Transverse colon (tissue), 4 donors: ENCODE measurements around the gene HNRNPD. TPM values are rescaled to one million over a fixed set of nuclear protein-coding genes. Genes with fewer than 3 reads are reported as not detected.
"Not testable (repeated sequence)": the region's sequence is repeated elsewhere in the genome, so short reads cannot be mapped to it uniquely, and the experiment has no call there.

Source experiments
- DNase-seq: peaks from one replicate; pipeline ENCODE4 v3.0.0-alpha.2; 2019
- H3K27ac ChIP-seq, 4 donors: fragments of 200-600 bp; sonication (generic); 2 replicates each; pipeline ENCODE4 v1.5.1; 2016 to 2018; ENCODE audit warnings: inconsistent platforms in 4 of 4
- H3K27me3 ChIP-seq: fragments of 200-600 bp; sonication (generic); 2 replicates; pipeline ENCODE4 v1.5.1; 2017; ENCODE audit warnings: inconsistent platforms
- H3K36me3 ChIP-seq, 4 donors: fragments of 200-600 bp; sonication (generic); 2 replicates each; pipeline ENCODE4 v1.5.1; 2017 to 2019; ENCODE audit warnings: inconsistent platforms in 4 of 4
- H3K4me1 ChIP-seq, 4 donors: fragments of 200-600 bp; sonication (generic); 2 replicates each; pipeline ENCODE4 v1.5.1; 2017 to 2020; ENCODE audit warnings: inconsistent platforms in 4 of 4
- H3K4me3 ChIP-seq, 4 donors: fragments of 200-600 bp; sonication (generic); 1 replicate in 1 of 4; 2 replicates in 3 of 4; pipeline versions ENCODE4 v1.5.1 to v1.6.1; 2017 to 2019; ENCODE audit warnings: inconsistent platforms in 4 of 4
- H3K9me3 ChIP-seq, 2 donors: fragments of 200-600 bp; sonication (generic); 2 replicates each; pipeline ENCODE4 v1.5.1; 2017 to 2019; ENCODE audit warnings: inconsistent platforms in 2 of 2
- CTCF ChIP-seq, 5 experiments: fragments of 200-600 bp in 3 of 5; fragments of 450-650 bp in 2 of 5; sonication (generic) in 3 of 5; IDR thresholded peaks; 1 replicate in 2 of 5; 2 replicates in 3 of 5; pipeline ENCODE4 v1.5.1; 2016 to 2017; ENCODE audit warnings: antibody characterized with exemption in 5 of 5, inconsistent platforms in 3 of 5, mild to moderate bottlenecking in 2 of 5, moderate library complexity in 1 of 5
- EP300 ChIP-seq: sonication (generic); formaldehyde crosslinking; IDR thresholded peaks from one replicate; pipeline ENCODE4 v1.6.1; 2017; ENCODE audit warnings: antibody characterized with exemption, low read depth
- POLR2A ChIP-seq: fragments of 450-650 bp; IDR thresholded peaks from one replicate; pipeline ENCODE4 v1.6.1; 2016; ENCODE audit warnings: antibody characterized with exemption, mild to moderate bottlenecking, moderate library complexity
- POLR2AphosphoS5 ChIP-seq, 3 donors: sonication (generic); formaldehyde crosslinking; IDR thresholded peaks; one replicate each; pipeline ENCODE4 v1.6.1; 2016; ENCODE audit warnings: antibody characterized with exemption in 3 of 3
- WGBS, 2 donors: methylation state at CpG; one replicate each; pipeline ENCODE4 v1.1.5; 2018; ENCODE audit warnings: low coverage in 1 of 2; 5-methylcytosine and 5-hydroxymethylcytosine counted together
- in situ Hi-C, 4 donors: fragments of 200-750 bp; cut with MboI; loops; one replicate each; pipeline versions ENCODE4 v1.15.0 to v1.15.1; 2017; ENCODE audit warnings: low sequenced_read_pairs in 3 of 4, low pct_ligation_motif_present in 1 of 4, low pct_unique_long_range_greater_than_20kb in 1 of 4
- intact Hi-C: fragments of 100-400 bp; cut with DNase I; formaldehyde crosslinking; loops from one replicate; pipeline ENCODE4 v1.15.1; 2023; ENCODE audit warnings: low total_unique reads
- total RNA-seq, 4 donors: library from RNA; depleted of rRNA; stranded (reverse); fragments of >200 nt; gene quantifications; one replicate each; pipeline ENCODE4 v1.1.0, GENCODE V29; 2016

Gene HNRNPD
- total RNA-seq, 4 donors from 2014 or later: 61.4 to 213 (median 130) TPM

- no peak for DNase-seq
- Histone ChIP-seq H3K4me1 (no peaks in the 10 kb centered on the region), H3K27ac (no peak overlapping the region), H3K36me3 (peaks cover 0 to 17% (median 5%) of the 10 kb centered on the region in 4 donors), H3K27me3 (no peaks in the 10 kb centered on the region), H3K4me3 (no peak overlapping the region), H3K9me3 (no peaks in the 10 kb centered on the region)
- TF ChIP-seq POLR2AphosphoS5 (IDR thresholded peaks at IDR 0.05) (no peak), CTCF (IDR thresholded peaks at IDR 0.05) (no peak), EP300 (no peak), POLR2A (no peak)
- in situ Hi-C loops (no loop called here), intact Hi-C loops (no loop called here)
- WGBS, 2 donors: 77% methylated on average over 3 of the region's 3 CpGs; no CpG with 5 or more reads in 1 of the 2 donors
Observed at GRCh38 chr4:82419451-82419850, 45.7 kb upstream of the HNRNPD start.

GRCh38 chr4:82415922-82416365, 42.2 kb upstream of the HNRNPD start:
- Histone ChIP-seq H3K36me3 (no peaks in the 10 kb centered on the region), H3K4me3 (no peak overlapping the region), H3K27me3 (no peaks in the 10 kb centered on the region), H3K4me1 (no peaks in the 10 kb centered on the region), H3K27ac (no peak overlapping the region), H3K9me3 (no peaks in the 10 kb centered on the region)
- no peak for TF ChIP-seq POLR2A
- TF ChIP-seq POLR2AphosphoS5 (IDR thresholded peaks at IDR 0.05): no peak
- TF ChIP-seq EP300: no peak
- TF ChIP-seq CTCF (IDR thresholded peaks at IDR 0.05): no peak
- 81 to 90% methylated on average over 6 to 12 of the region's 12 CpGs for WGBS, 2 donors
- in situ Hi-C loops: no loop called here
- intact Hi-C loops: no loop called here
- no peak for DNase-seq

GRCh38 chr4:82415061-82415460, 41.3 kb upstream of the HNRNPD start:
- WGBS, 2 donors: 91 to 95% methylated on average over 7 to 11 of the region's 11 CpGs
- H3K4me1 ChIP-seq, H3K36me3 ChIP-seq, intact Hi-C loops, H3K4me3 ChIP-seq, H3K27me3 ChIP-seq, DNase-seq, H3K9me3 ChIP-seq, H3K27ac ChIP-seq, in situ Hi-C loops: not testable (repeated sequence)

GRCh38 chr4:82403725-82404124, 29.9 kb upstream of the HNRNPD start:
- intact Hi-C loops: no loop called here
- Histone ChIP-seq H3K4me1 (no peaks in the 10 kb centered on the region), H3K36me3 (no peaks in the 10 kb centered on the region), H3K27me3 (no peaks in the 10 kb centered on the region), H3K27ac (no peak overlapping the region), H3K9me3 (no peaks in the 10 kb centered on the region), H3K4me3 (no peak overlapping the region)
- DNase-seq: no peak
- in situ Hi-C loops: no loop called here
- WGBS, 2 donors: 67 to 76% methylated on average over 1 of the region's 1 CpG
- no peak for TF ChIP-seq POLR2A
- no peak for TF ChIP-seq CTCF (IDR thresholded peaks at IDR 0.05)

- no peaks in the 10 kb centered on the region for H3K27me3 ChIP-seq
- no peak for DNase-seq
- H3K27ac ChIP-seq: no peak overlapping the region
- in situ Hi-C loops (no loop called here), intact Hi-C loops (no loop called here)
- H3K4me1 ChIP-seq: no peaks in the 10 kb centered on the region
- 84 to 93% methylated on average over 9 to 17 of the region's 17 CpGs for WGBS, 2 donors
- H3K36me3 ChIP-seq: no peaks in the 10 kb centered on the region
- no peaks in the 10 kb centered on the region for H3K9me3 ChIP-seq
- TF ChIP-seq POLR2A (no peak), EP300 (no peak), POLR2AphosphoS5 (IDR thresholded peaks at IDR 0.05) (no peak), CTCF (IDR thresholded peaks at IDR 0.05) (no peak)
- H3K4me3 ChIP-seq: no peak overlapping the region
Observed at GRCh38 chr4:82402196-82402775, 28.5 kb upstream of the HNRNPD start.
